Transverse colon (tissue), 4 donors: ENCODE results near the gene LRRC32. TPM values are rescaled to one million over a fixed set of nuclear protein-coding genes. Genes with fewer than 3 reads are reported as not detected.

Source experiments
- DNase-seq: peaks from one replicate; pipeline ENCODE4 v3.0.0-alpha.2; 2019
- H3K27ac ChIP-seq, 4 donors: fragments of 200-600 bp; sonication (generic); 2 replicates each; pipeline ENCODE4 v1.5.1; 2016 to 2018; ENCODE audit warnings: inconsistent platforms in 4 of 4
- H3K27me3 ChIP-seq: fragments of 200-600 bp; sonication (generic); 2 replicates; pipeline ENCODE4 v1.5.1; 2017; ENCODE audit warnings: inconsistent platforms
- H3K36me3 ChIP-seq, 4 donors: fragments of 200-600 bp; sonication (generic); 2 replicates each; pipeline ENCODE4 v1.5.1; 2017 to 2019; ENCODE audit warnings: inconsistent platforms in 4 of 4
- H3K4me1 ChIP-seq, 4 donors: fragments of 200-600 bp; sonication (generic); 2 replicates each; pipeline ENCODE4 v1.5.1; 2017 to 2020; ENCODE audit warnings: inconsistent platforms in 4 of 4
- H3K4me3 ChIP-seq, 4 donors: fragments of 200-600 bp; sonication (generic); 1 replicate in 1 of 4; 2 replicates in 3 of 4; pipeline versions ENCODE4 v1.5.1 to v1.6.1; 2017 to 2019; ENCODE audit warnings: inconsistent platforms in 4 of 4
- H3K9me3 ChIP-seq, 2 donors: fragments of 200-600 bp; sonication (generic); 2 replicates each; pipeline ENCODE4 v1.5.1; 2017 to 2019; ENCODE audit warnings: inconsistent platforms in 2 of 2
- EP300 ChIP-seq: sonication (generic); formaldehyde crosslinking; IDR thresholded peaks from one replicate; pipeline ENCODE4 v1.6.1; 2017; ENCODE audit warnings: antibody characterized with exemption, low read depth
- POLR2A ChIP-seq: fragments of 450-650 bp; IDR thresholded peaks from one replicate; pipeline ENCODE4 v1.6.1; 2016; ENCODE audit warnings: antibody characterized with exemption, mild to moderate bottlenecking, moderate library complexity
- POLR2AphosphoS5 ChIP-seq, 3 donors: sonication (generic); formaldehyde crosslinking; IDR thresholded peaks; one replicate each; pipeline ENCODE4 v1.6.1; 2016; ENCODE audit warnings: antibody characterized with exemption in 3 of 3
- WGBS, 2 donors: methylation state at CpG; one replicate each; pipeline ENCODE4 v1.1.5; 2018; ENCODE audit warnings: low coverage in 1 of 2; 5-methylcytosine and 5-hydroxymethylcytosine counted together
- in situ Hi-C, 4 donors: fragments of 200-750 bp; cut with MboI; loops; one replicate each; pipeline versions ENCODE4 v1.15.0 to v1.15.1; 2017; ENCODE audit warnings: low sequenced_read_pairs in 3 of 4, low pct_ligation_motif_present in 1 of 4, low pct_unique_long_range_greater_than_20kb in 1 of 4
- intact Hi-C: fragments of 100-400 bp; cut with DNase I; formaldehyde crosslinking; loops from one replicate; pipeline ENCODE4 v1.15.1; 2023; ENCODE audit warnings: low total_unique reads
- total RNA-seq, 4 donors: library from RNA; depleted of rRNA; stranded (reverse); fragments of >200 nt; gene quantifications; one replicate each; pipeline ENCODE4 v1.1.0, GENCODE V29; 2016
- TF ChIP-seq, protein P1 (sequence below), 5 experiments: fragments of 200-600 bp in 3 of 5; fragments of 450-650 bp in 2 of 5; sonication (generic) in 3 of 5; IDR thresholded peaks; 1 replicate in 2 of 5; 2 replicates in 3 of 5; pipeline ENCODE4 v1.5.1; 2016 to 2017; ENCODE audit warnings: antibody characterized with exemption in 5 of 5, inconsistent platforms in 3 of 5, mild to moderate bottlenecking in 2 of 5, moderate library complexity in 1 of 5

Gene LRRC32
- total RNA-seq, 4 donors from 2014 or later: 5.1 to 11.5 (median 9.1) TPM

DNA sequence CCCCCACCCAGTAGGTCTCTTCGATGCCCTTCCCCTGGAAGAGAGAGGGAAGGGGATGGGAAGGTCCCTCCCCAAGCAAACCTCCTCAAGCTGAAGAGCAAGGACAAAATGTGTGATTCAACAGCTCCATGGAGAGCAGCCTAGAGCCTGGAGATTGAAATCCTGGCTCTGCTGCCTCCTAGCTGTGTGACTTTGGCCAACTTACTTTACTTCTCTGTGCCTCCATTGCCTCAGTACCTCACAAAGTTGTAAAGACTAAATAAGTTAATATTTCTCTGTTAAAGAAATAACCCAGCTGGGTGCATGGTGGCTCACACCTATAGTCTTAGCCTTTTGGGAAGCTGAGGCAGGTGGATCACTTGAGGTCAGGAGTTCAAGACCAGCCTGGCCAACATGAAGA lies 21.1 kb upstream of the LRRC32 start:
- H3K4me1 ChIP-seq: no peaks in the 10 kb centered on the region
- TF ChIP-seq POLR2AphosphoS5 (IDR thresholded peaks at IDR 0.05): no peak
- TF ChIP-seq EP300: no peak
- no peak for TF ChIP-seq POLR2A
- TF ChIP-seq, protein P1, sequence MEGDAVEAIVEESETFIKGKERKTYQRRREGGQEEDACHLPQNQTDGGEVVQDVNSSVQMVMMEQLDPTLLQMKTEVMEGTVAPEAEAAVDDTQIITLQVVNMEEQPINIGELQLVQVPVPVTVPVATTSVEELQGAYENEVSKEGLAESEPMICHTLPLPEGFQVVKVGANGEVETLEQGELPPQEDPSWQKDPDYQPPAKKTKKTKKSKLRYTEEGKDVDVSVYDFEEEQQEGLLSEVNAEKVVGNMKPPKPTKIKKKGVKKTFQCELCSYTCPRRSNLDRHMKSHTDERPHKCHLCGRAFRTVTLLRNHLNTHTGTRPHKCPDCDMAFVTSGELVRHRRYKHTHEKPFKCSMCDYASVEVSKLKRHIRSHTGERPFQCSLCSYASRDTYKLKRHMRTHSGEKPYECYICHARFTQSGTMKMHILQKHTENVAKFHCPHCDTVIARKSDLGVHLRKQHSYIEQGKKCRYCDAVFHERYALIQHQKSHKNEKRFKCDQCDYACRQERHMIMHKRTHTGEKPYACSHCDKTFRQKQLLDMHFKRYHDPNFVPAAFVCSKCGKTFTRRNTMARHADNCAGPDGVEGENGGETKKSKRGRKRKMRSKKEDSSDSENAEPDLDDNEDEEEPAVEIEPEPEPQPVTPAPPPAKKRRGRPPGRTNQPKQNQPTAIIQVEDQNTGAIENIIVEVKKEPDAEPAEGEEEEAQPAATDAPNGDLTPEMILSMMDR (IDR thresholded peaks at IDR 0.05): no peak
- in situ Hi-C loops: no loop called here
- intact Hi-C loops: no loop called here
- no peak overlapping the region for H3K4me3 ChIP-seq
- no peaks in the 10 kb centered on the region for H3K36me3 ChIP-seq
- DNase-seq: no peak
- 79% methylated on average over 1 of the region's 1 CpG; no CpG with 5 or more reads in 1 of the 2 donors for WGBS, 2 donors
- H3K27me3 ChIP-seq: no peaks in the 10 kb centered on the region
- H3K9me3 ChIP-seq: no peaks in the 10 kb centered on the region
- no peak overlapping the region for H3K27ac ChIP-seq

DNA sequence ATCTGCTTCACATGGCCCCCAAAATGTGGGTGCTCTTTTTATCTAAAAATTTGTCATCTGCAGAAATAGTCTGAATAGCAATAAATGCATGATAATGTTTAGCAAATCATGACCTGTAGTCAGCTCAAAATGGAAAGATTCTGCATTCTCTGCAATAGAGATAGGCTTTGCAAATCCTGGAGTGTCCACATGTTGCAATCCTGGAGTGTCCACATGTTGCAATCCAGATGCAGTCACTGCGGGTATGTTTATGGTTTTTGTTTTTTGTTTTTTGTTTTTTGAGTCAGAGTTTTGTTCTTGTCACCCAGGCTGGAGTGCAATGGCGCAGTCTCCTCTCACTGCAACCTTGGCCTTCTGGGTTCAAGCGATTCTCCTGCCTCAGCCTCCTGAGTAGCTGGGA lies 20.2 kb upstream of the LRRC32 start:
- intact Hi-C loops: no loop called here
- in situ Hi-C loops: no loop called here
- DNase-seq: no peak
- Histone ChIP-seq H3K36me3 (no peaks in the 10 kb centered on the region), H3K27ac (no peak overlapping the region), H3K4me3 (no peak overlapping the region), H3K27me3 (no peaks in the 10 kb centered on the region), H3K4me1 (no peaks in the 10 kb centered on the region), H3K9me3 (no peaks in the 10 kb centered on the region)
- TF ChIP-seq POLR2A (no peak), POLR2AphosphoS5 (IDR thresholded peaks at IDR 0.05) (no peak), EP300 (no peak)
- TF ChIP-seq, protein P1 (IDR thresholded peaks at IDR 0.05): no peak
- 60 to 84% methylated on average over 1 to 3 of the region's 3 CpGs for WGBS, 2 donors

DNA sequence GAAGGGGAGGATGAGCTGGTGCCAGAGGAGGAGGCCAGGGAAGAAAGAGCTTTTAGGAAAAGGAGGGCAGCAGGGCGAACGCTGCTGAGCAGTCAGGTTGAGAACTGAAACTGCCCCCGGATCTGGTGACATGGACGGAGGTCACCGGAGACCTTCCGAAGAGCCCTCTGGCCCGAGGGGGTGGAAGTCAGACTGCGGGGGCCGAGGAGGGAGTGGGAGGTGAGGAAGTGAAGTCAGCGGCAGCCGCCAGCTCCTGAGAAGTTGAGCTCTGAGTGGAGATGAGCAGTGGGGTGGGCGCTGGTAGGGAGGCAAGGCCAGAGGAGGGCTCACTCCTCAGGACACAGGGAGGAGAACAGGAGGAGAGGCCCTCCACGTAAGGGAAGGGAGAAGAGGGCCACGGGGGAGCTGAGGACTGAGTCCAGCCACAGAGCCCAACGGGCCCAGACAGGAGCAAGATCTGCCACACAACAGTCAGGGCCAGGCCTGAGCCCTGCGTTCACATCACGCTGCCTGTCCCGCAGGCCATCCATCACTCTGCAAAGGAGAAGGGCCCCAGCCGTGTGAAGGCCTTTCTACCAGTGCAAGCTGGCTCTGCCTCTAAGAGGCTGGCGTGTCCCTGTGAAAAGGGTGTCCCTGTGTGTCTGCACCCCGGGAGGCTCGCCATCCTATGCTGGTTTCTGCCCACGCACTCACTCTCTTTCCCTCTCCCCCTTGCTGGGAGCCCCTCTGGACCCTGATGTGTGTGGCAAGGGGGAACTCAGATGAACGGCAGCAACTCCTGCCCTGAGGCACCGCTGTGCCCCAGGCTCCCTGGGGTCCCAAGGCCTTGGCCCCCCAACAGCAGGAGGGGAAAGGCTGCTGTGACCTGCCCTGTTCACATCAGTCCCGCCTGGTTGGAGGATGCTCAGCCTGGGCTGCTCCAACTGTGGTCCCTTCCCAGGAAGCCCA lies 19.0 kb upstream of the LRRC32 start:
- in situ Hi-C loops: loop anchor here in 3 of 4 donors (10.0 kb wide), 2 partner anchors 125 to 135 kb away; no protein-coding TSS in a partner anchor
- H3K4me1 ChIP-seq: no peaks in the 10 kb centered on the region
- TF ChIP-seq EP300 (no peak), POLR2AphosphoS5 (IDR thresholded peaks at IDR 0.05) (no peak), POLR2A (no peak)
- TF ChIP-seq, protein P1 (IDR thresholded peaks at IDR 0.05): no peak
- no peaks in the 10 kb centered on the region for H3K36me3 ChIP-seq
- DNase-seq: no peak
- no peak overlapping the region for H3K27ac ChIP-seq
- intact Hi-C loops: no loop called here
- no peaks in the 10 kb centered on the region for H3K27me3 ChIP-seq
- H3K9me3 ChIP-seq: no peaks in the 10 kb centered on the region
- H3K4me3 ChIP-seq: no peak overlapping the region
- WGBS, 2 donors: 74 to 86% methylated on average over 9 to 26 of the region's 26 CpGs

DNA sequence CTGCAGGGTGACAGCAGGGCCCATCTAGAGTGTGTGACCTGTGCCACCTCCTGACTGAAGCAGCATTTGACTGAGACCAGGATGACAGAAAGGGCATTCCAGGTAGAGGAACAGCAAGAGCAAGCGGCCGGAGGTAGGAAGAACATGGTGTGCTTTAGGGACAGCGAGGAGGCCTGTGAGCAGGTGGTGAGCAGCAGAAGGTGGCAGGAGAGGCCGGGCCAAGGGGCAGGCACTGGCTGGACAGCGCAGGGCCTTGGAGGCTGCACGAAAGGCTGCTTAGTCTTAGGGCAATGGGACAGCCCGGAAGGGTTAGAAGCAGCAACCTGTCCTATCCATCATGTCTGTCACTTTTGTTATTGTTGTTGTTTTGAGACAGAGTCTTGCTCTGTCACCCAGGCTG lies 17.6 kb upstream of the LRRC32 start:
- intact Hi-C loops (no loop called here), in situ Hi-C loops (loop anchor here in 3 of 4 donors (10.0 kb wide), 2 partner anchors 123 to 133 kb away; no protein-coding TSS in a partner anchor)
- H3K4me3 ChIP-seq: no peak overlapping the region
- TF ChIP-seq, protein P1 (IDR thresholded peaks at IDR 0.05): no peak
- TF ChIP-seq EP300 (no peak), POLR2A (no peak), POLR2AphosphoS5 (IDR thresholded peaks at IDR 0.05) (no peak)
- H3K4me1 ChIP-seq: no peaks in the 10 kb centered on the region
- WGBS, 2 donors: 93% methylated on average over 7 of the region's 7 CpGs; no CpG with 5 or more reads in 1 of the 2 donors
- H3K9me3 ChIP-seq: no peaks in the 10 kb centered on the region
- H3K27ac ChIP-seq: no peak overlapping the region
- no peak for DNase-seq
- no peaks in the 10 kb centered on the region for H3K36me3 ChIP-seq
- no peaks in the 10 kb centered on the region for H3K27me3 ChIP-seq
